Right ventricle myocardium superior (tissue), 1 donor: ENCODE results near the gene FAM47E. TPM values are rescaled to one million over a fixed set of nuclear protein-coding genes. Genes with fewer than 3 reads are reported as not detected.
A peak's percentile ranks its signal among the peaks of the same experiment; 100 is the strongest.

Experiments
- ATAC-seq: fragments of 200-7000 bp; cut with Tn5 transposase; one replicate; pipeline ENCODE4 v1.9.1; 2020; ENCODE audit warnings: mild to moderate bottlenecking; ENCODE audit not compliant: poor library complexity
- DNase-seq: peaks from one replicate; pipeline ENCODE4 v3.0.0-alpha.2; 2020
- intact Hi-C: fragments of 100-400 bp; cut with DNase I; formaldehyde crosslinking; loops from one replicate; pipeline ENCODE4 v1.11.2; 2022
- total RNA-seq: library from RNA; stranded (reverse); fragmentation: NEBNext Ultra II Directional; extraction: Animal tissue kit (Norgen Biotek cat#: 25700); gene quantifications from one replicate; pipeline ENCODE4 v1.2.1, GENCODE V29; 2021
- donor health status: DM: no; HTN: yes; CAD: no; lungs with severe emphysema.

The FAM47E gene
- total RNA-seq, 1 donor from 2014 or later = 2.0 TPM

GRCh38 chr4:76309939-76310550 lies 58.5 kb downstream of the FAM47E start:
- intact Hi-C loops = loop anchor here (10.0 kb wide), 1 partner anchor 125 kb away; no protein-coding TSS in a partner anchor
- DNase-seq (no peak), ATAC-seq (no peak)

GRCh38 chr4:76310683-76311082 lies 59.2 kb downstream of the FAM47E start:
- ATAC-seq = no peak
- DNase-seq = no peak
- intact Hi-C loops = no loop called here

GRCh38 chr4:76311896-76312331 lies 60.4 kb downstream of the FAM47E start:
- ATAC-seq (no peak), DNase-seq (no peak)
- intact Hi-C loops = no loop called here

- ATAC-seq (no peak), DNase-seq (no peak)
- intact Hi-C loops = no loop called here
Measured at GRCh38 chr4:76312457-76312856, 60.9 kb downstream of the FAM47E start.

- DNase-seq (no peak), ATAC-seq (no peak)
- intact Hi-C loops = no loop called here
Measured at GRCh38 chr4:76313547-76313946, 62.0 kb downstream of the FAM47E start.

GRCh38 chr4:76315267-76315918 lies 63.9 kb downstream of the FAM47E start:
- no peak for DNase-seq
- ATAC-seq = peak; percentile 47
- intact Hi-C loops = no loop called here

GRCh38 chr4:76316131-76316530 lies 64.6 kb downstream of the FAM47E start:
- intact Hi-C loops = no loop called here
- DNase-seq (no peak), ATAC-seq (no peak)

- ATAC-seq (no peak), DNase-seq (no peak)
- intact Hi-C loops = no loop called here
Measured at GRCh38 chr4:76322236-76322635, 70.7 kb downstream of the FAM47E start.

GRCh38 chr4:76325072-76325471 lies 73.6 kb downstream of the FAM47E start:
- no peak for ATAC-seq
- DNase-seq = no peak
- intact Hi-C loops = no loop called here

GRCh38 chr4:76326515-76326914 lies 75.0 kb downstream of the FAM47E start:
- ATAC-seq = no peak
- intact Hi-C loops = no loop called here
- DNase-seq = no peak

Other genes starting within 250 kb of the FAM47E start
- 0.32 TPM for gene CXCL9, start 244.2 kb upstream of the FAM47E start, total RNA-seq
- not detected for gene CXCL10, start 228.2 kb upstream of the FAM47E start, total RNA-seq
- not detected for gene CXCL11, start 215.7 kb upstream of the FAM47E start, total RNA-seq
- 164 TPM for gene ART3, start 177.0 kb upstream of the FAM47E start, total RNA-seq
- 18.2 TPM for gene NUP54, start 103.3 kb upstream of the FAM47E start, total RNA-seq
- gene SCARB2, start 37.9 kb upstream of the FAM47E start, total RNA-seq = 96.3 TPM
- gene STBD1, start 55.0 kb downstream of the FAM47E start, total RNA-seq = 27.2 TPM
- 0.22 TPM for gene CCDC158, start 169.4 kb downstream of the FAM47E start, total RNA-seq
- gene SHROOM3, start 183.5 kb downstream of the FAM47E start, total RNA-seq = 10.5 TPM